Measurements from ENCODE around the gene NFATC1.

The NFATC1 gene

GRCh38 chr18:79575891-79576685, 180.4 kb downstream of the NFATC1 start:
- no peak for DNase-seq (ENCODE audit: low read depth)

- no peak for DNase-seq (ENCODE audit: low read depth)
Observed at GRCh38 chr18:79576686-79577351, 181.1 kb downstream of the NFATC1 start.

DNA sequence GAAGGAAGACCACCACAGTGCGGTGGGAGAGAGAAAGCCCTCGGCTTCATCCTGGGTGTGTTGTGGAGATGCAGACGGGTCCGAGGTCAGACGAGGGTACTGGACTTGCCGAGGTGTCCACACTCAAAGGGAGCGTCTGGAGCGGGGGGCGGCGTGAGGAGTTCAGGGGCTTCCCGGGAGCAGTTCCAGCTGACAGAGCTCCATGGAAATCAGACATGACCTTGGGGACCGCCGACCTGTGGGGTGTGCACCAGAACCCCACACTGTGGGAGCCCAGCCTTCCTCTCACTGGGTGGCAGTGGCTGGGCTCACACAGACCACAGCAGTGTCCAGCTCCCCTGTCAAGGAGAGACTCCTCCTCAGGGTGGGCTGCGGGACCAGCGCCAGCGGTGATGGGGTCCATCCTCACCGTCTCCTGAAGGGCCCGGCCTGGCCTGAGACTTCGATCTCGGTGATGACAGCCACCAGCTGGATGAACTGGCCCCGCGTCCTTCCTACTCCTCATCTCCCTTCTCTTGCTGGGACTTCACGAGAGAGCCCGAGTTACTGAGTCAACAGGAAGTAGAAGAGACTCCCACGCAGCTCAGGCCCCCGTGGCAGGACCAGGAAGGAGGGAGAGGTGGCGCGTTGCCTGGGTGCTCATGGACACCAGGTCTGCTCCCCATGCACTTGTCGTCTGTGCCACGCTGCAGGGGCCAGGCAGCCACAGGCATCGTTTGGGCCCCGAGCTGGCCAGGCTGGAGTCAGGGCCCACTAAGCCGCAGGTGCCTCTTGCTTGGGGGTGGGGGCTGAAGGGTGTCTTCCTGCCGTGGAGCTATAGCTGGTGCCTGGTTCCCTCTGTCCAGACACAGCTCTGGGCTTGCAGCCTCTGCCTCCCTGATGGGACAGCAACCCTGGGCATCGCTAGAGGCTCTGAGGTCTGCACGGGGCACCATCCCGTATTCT, 182.0 kb downstream of the NFATC1 start:
- DNase-seq (ENCODE audit: low read depth), result no peak

DNA sequence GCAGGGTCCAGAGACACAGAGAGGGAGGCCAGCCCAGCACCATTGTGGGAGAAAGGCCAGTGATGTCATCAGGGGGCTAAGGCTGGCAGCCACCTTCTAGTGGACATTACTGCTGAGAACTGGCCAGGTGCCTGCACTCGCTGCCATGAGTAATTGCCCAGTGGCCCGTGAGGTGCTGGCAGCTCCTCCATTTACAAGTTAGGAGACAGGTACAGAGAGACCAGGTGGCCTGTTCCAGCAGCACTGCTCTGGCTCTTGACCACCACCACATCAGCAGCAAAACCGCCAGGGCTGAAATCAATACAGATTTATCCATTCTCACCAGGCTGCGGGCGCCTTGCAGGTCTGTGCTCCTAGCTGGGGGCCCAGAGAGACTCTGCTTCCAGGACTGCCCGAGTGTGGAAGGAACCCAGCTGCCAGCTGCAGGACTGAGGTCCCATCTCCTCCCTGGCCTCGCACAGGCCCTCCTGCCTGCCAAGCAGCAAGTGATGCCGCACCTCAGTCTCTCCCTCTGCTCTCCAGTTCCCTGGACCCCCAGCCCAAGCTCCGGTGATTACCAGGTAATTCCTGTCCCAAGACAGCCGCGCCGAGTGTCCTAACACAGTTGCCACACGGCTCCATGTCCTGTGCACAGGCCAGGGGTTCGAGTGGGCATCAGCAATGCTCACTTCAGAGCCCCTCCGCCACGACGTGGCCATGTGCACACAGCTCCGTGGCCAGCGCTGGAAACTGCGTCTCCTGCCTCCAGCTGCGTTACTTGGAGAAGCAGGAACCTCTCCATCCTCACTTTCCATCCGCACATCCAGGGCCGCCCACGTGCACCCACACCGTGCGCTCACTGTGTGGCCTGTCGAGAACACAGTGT, 182.9 kb downstream of the NFATC1 start:
- DNase-seq (ENCODE audit: low read depth), result no peak

Measured in HS-5 (cell line).